GM23338 (cell line): ENCODE measurements around the gene PLXNA2. TPM values are rescaled to one million over a fixed set of nuclear protein-coding genes. Genes with fewer than 3 reads are reported as not detected.

Experiments
- ATAC-seq: fragments of 200-7000 bp; cut with Tn5 transposase; 3 replicates; pipeline ENCODE4 v1.9.1; 2020
- DNase-seq: peaks from one replicate; pipeline ENCODE4 v3.0.0-alpha.2; 2015; ENCODE audit warnings: low spot score
- H2AFZ ChIP-seq: fragments of 200-600 bp; sonication (generic); 2 replicates; pipeline ENCODE4 v1.8.0; 2016; ENCODE audit warnings: antibody characterized with exemption, mild to moderate bottlenecking, moderate library complexity
- H3F3A ChIP-seq: fragments of 200-600 bp; sonication (generic); replicated peaks from 2 replicates; pipeline ENCODE4 v1.8.0; 2017; ENCODE audit warnings: antibody characterized with exemption, mixed run types, low read depth
- H3K27ac ChIP-seq: fragments of 200-600 bp; sonication (generic); 2 replicates; pipeline ENCODE4 v1.6.1; 2016; ENCODE audit warnings: low read depth
- H3K27me3 ChIP-seq: fragments of 200-600 bp; sonication (generic); 2 replicates; pipeline ENCODE4 v1.8.0; 2016; ENCODE audit warnings: mild to moderate bottlenecking, mixed run types, moderate library complexity; ENCODE audit not compliant: insufficient read depth
- H3K36me3 ChIP-seq: fragments of 200-600 bp; sonication (generic); 2 replicates; pipeline ENCODE4 v1.8.0; 2016; ENCODE audit warnings: mild to moderate bottlenecking; ENCODE audit not compliant: insufficient read depth
- H3K4me1 ChIP-seq: fragments of 200-600 bp; sonication (generic); 2 replicates; pipeline ENCODE4 v1.8.0; 2016; ENCODE audit warnings: mild to moderate bottlenecking, moderate library complexity; ENCODE audit not compliant: insufficient read depth
- H3K4me2 ChIP-seq: fragments of 200-600 bp; sonication (generic); 2 replicates; pipeline ENCODE4 v1.7.1; 2017; ENCODE audit warnings: mixed run types
- H3K4me3 ChIP-seq: fragments of 200-600 bp; sonication (generic); 2 replicates; pipeline ENCODE4 v1.6.1; 2016; ENCODE audit warnings: mixed run types
- H3K79me2 ChIP-seq: fragments of 200-600 bp; sonication (generic); replicated peaks from 2 replicates; pipeline ENCODE4 v1.8.0; 2017; ENCODE audit warnings: mild to moderate bottlenecking; ENCODE audit not compliant: insufficient read depth
- H3K9me2 ChIP-seq: fragments of 200-600 bp; sonication (generic); 2 replicates; pipeline ENCODE4 v1.8.0; 2017; ENCODE audit not compliant: insufficient read depth
- H4K20me1 ChIP-seq: fragments of 200-600 bp; sonication (generic); replicated peaks from 2 replicates; pipeline ENCODE4 v1.8.0; 2017; ENCODE audit warnings: mild to moderate bottlenecking; ENCODE audit not compliant: insufficient read depth
- H3K27ac Mint-ChIP-seq: 2 replicates; pipeline ENCODE4 v1.8.0; 2020; ENCODE audit warnings: inconsistent platforms, mild to moderate bottlenecking, moderate library complexity, mixed read lengths
- H3K27me3 Mint-ChIP-seq: 3 replicates; pipeline ENCODE4 v1.8.0; 2022; ENCODE audit warnings: low read depth, mild to moderate bottlenecking, moderate library complexity, mixed read lengths, inconsistent platforms; ENCODE audit not compliant: insufficient read depth, poor library complexity
- H3K36me3 Mint-ChIP-seq: 3 replicates; pipeline ENCODE4 v1.8.0; 2021; ENCODE audit warnings: low read depth, mild to moderate bottlenecking, inconsistent platforms, moderate library complexity, mixed read lengths
- H3K4me1 Mint-ChIP-seq: 3 replicates; pipeline ENCODE4 v1.8.0; 2020; ENCODE audit warnings: mild to moderate bottlenecking, inconsistent platforms, mixed read lengths
- H3K4me3 Mint-ChIP-seq: 3 replicates; pipeline ENCODE4 v1.8.0; 2021; ENCODE audit warnings: moderate library complexity, mild to moderate bottlenecking, inconsistent platforms, mixed read lengths
- H3K9me3 Mint-ChIP-seq: 3 replicates; pipeline ENCODE4 v1.8.0; 2020; ENCODE audit warnings: moderate library complexity, mild to moderate bottlenecking, inconsistent platforms, mixed read lengths
- CREB1 ChIP-seq: fragments of 250-450 bp; sonication (Bioruptor Pico); IDR thresholded peaks from 2 replicates; pipeline ENCODE4 v1.5.0; 2020; ENCODE audit warnings: low read depth, mild to moderate bottlenecking, moderate library complexity
- EZH2 ChIP-seq: fragments of 200-600 bp; sonication (generic); IDR thresholded peaks from one replicate; pipeline ENCODE4 v1.8.0; 2017; ENCODE audit warnings: antibody characterized with exemption, mild to moderate bottlenecking, low read depth; ENCODE audit not compliant: unreplicated experiment
- EZH2phosphoT487 ChIP-seq: fragments of 200-600 bp; sonication (generic); IDR thresholded peaks from one replicate; pipeline ENCODE4 v1.8.1; 2018; ENCODE audit warnings: antibody characterized with exemption; ENCODE audit not compliant: unreplicated experiment
- JUNB ChIP-seq: IDR thresholded peaks from one replicate; pipeline ENCODE4 v1.6.1; 2016; ENCODE audit warnings: antibody characterized with exemption; ENCODE audit not compliant: unreplicated experiment
- NANOG ChIP-seq: IDR thresholded peaks from 2 replicates; pipeline ENCODE4 v1.6.1; 2016; ENCODE audit warnings: antibody characterized with exemption, borderline replicate concordance
- POLR2AphosphoS5 ChIP-seq: IDR thresholded peaks from 2 replicates; pipeline ENCODE4 v1.6.1; 2016; ENCODE audit warnings: antibody characterized with exemption, low read depth
- STAT1 ChIP-seq: IDR thresholded peaks from one replicate; pipeline ENCODE4 v1.6.1; 2016; ENCODE audit warnings: antibody characterized with exemption; ENCODE audit not compliant: unreplicated experiment
- ZNF114 ChIP-seq: fragments of 250-450 bp; sonication (Bioruptor Pico); IDR thresholded peaks from 2 replicates; pipeline ENCODE4 v1.5.0; 2020; ENCODE audit warnings: mild to moderate bottlenecking, moderate library complexity
- ZNF331 ChIP-seq: fragments of 250-450 bp; sonication (Bioruptor Pico); IDR thresholded peaks from 2 replicates; pipeline ENCODE4 v1.5.0; 2020; ENCODE audit warnings: low read depth, mild to moderate bottlenecking, moderate library complexity
- polyA plus RNA-seq: library from polyadenylated mRNA; unstranded; fragments of >200 nt; fragmentation: Nextera tagmentation; extraction: Ambion mirVana; gene quantifications from 2 replicates; pipeline ENCODE4 v1.2.1, GENCODE V29; 2016
- total RNA-seq: library from RNA; depleted of rRNA; stranded (reverse); fragments of >200 nt; shearing (Covaris generic); gene quantifications from 2 replicates; pipeline ENCODE4 v1.2.3, GENCODE V29; 2014
- TF ChIP-seq, protein P1 (sequence below): IDR thresholded peaks from one replicate; pipeline ENCODE4 v1.6.1; 2018; ENCODE audit warnings: antibody characterized with exemption; ENCODE audit not compliant: unreplicated experiment
- TF ChIP-seq, protein P2 (sequence below), 2 experiments: fragments of 200-600 bp in 1 of 2; sonication (generic) in 1 of 2; conservative IDR thresholded peaks; 2 replicates each; pipeline versions ENCODE4 v1.5.1 to v1.6.1; 2016 to 2017; ENCODE audit warnings: antibody characterized with exemption in 2 of 2, low read depth in 2 of 2, mild to moderate bottlenecking in 2 of 2, moderate library complexity in 1 of 2
- TF ChIP-seq, protein P3 (sequence below): fragments of 250-450 bp; sonication (Bioruptor Pico); IDR thresholded peaks from 2 replicates; pipeline ENCODE4 v1.5.0; 2020; ENCODE audit warnings: mild to moderate bottlenecking, moderate library complexity
- TF ChIP-seq, protein P4 (sequence below): IDR thresholded peaks from 2 replicates; pipeline ENCODE4 v1.6.1; 2016; ENCODE audit warnings: antibody characterized with exemption

Gene PLXNA2
- total and polyA plus RNA-seq, 2 experiments from 2014 or later, result 0.40 to 1.8 TPM

DNA sequence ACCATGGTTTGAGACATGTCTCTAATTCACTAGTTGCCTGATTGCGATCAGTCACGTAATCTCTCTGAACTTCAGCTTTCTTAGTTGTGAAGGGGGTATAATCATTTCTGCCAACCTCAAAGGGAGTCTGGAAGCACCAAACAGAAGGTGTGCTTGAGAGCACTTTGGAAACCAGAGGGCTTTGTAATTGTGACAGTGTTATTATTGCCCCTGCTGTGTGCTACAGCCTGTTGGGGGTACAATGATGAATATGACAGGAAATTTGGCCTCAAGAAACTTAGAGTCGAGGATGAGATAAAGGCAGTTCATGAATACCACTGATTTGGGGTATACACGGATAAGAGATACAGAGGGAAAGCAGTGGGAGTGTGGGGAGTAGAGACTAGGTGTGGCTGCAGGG lies 183.1 kb downstream of the PLXNA2 start:
- H3K9me3 Mint-ChIP-seq, result no peaks in the 10 kb centered on the region
- H3K27ac Mint-ChIP-seq, result no peak overlapping the region
- Histone ChIP-seq H3K27me3 (no peaks in the 10 kb centered on the region), H3K27ac (no peak overlapping the region), H3F3A (no peaks in the 10 kb centered on the region), H4K20me1 (no peaks in the 10 kb centered on the region), H3K36me3 (no peaks in the 10 kb centered on the region), H3K4me1 (no peaks in the 10 kb centered on the region), H3K9me2 (no peaks in the 10 kb centered on the region), H3K79me2 (no peaks in the 10 kb centered on the region), H2AFZ (no peak overlapping the region), H3K4me2 (no peak overlapping the region), H3K4me3 (no peak overlapping the region)
- TF ChIP-seq EZH2, result no peak
- TF ChIP-seq, protein P1, sequence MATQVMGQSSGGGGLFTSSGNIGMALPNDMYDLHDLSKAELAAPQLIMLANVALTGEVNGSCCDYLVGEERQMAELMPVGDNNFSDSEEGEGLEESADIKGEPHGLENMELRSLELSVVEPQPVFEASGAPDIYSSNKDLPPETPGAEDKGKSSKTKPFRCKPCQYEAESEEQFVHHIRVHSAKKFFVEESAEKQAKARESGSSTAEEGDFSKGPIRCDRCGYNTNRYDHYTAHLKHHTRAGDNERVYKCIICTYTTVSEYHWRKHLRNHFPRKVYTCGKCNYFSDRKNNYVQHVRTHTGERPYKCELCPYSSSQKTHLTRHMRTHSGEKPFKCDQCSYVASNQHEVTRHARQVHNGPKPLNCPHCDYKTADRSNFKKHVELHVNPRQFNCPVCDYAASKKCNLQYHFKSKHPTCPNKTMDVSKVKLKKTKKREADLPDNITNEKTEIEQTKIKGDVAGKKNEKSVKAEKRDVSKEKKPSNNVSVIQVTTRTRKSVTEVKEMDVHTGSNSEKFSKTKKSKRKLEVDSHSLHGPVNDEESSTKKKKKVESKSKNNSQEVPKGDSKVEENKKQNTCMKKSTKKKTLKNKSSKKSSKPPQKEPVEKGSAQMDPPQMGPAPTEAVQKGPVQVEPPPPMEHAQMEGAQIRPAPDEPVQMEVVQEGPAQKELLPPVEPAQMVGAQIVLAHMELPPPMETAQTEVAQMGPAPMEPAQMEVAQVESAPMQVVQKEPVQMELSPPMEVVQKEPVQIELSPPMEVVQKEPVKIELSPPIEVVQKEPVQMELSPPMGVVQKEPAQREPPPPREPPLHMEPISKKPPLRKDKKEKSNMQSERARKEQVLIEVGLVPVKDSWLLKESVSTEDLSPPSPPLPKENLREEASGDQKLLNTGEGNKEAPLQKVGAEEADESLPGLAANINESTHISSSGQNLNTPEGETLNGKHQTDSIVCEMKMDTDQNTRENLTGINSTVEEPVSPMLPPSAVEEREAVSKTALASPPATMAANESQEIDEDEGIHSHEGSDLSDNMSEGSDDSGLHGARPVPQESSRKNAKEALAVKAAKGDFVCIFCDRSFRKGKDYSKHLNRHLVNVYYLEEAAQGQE, result no peak
- TF ChIP-seq, protein P2, sequence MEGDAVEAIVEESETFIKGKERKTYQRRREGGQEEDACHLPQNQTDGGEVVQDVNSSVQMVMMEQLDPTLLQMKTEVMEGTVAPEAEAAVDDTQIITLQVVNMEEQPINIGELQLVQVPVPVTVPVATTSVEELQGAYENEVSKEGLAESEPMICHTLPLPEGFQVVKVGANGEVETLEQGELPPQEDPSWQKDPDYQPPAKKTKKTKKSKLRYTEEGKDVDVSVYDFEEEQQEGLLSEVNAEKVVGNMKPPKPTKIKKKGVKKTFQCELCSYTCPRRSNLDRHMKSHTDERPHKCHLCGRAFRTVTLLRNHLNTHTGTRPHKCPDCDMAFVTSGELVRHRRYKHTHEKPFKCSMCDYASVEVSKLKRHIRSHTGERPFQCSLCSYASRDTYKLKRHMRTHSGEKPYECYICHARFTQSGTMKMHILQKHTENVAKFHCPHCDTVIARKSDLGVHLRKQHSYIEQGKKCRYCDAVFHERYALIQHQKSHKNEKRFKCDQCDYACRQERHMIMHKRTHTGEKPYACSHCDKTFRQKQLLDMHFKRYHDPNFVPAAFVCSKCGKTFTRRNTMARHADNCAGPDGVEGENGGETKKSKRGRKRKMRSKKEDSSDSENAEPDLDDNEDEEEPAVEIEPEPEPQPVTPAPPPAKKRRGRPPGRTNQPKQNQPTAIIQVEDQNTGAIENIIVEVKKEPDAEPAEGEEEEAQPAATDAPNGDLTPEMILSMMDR (conservative IDR thresholded peaks at IDR 0.05; ENCODE audit: low read depth in 2 of 2), result no peak
- no peak for TF ChIP-seq NANOG
- TF ChIP-seq EZH2phosphoT487, result no peak
- TF ChIP-seq JUNB, result no peak
- TF ChIP-seq ZNF331 (CRISPR knock-in tag), result no peak
- no peak for TF ChIP-seq CREB1 (CRISPR knock-in tag)
- TF ChIP-seq, protein P3, sequence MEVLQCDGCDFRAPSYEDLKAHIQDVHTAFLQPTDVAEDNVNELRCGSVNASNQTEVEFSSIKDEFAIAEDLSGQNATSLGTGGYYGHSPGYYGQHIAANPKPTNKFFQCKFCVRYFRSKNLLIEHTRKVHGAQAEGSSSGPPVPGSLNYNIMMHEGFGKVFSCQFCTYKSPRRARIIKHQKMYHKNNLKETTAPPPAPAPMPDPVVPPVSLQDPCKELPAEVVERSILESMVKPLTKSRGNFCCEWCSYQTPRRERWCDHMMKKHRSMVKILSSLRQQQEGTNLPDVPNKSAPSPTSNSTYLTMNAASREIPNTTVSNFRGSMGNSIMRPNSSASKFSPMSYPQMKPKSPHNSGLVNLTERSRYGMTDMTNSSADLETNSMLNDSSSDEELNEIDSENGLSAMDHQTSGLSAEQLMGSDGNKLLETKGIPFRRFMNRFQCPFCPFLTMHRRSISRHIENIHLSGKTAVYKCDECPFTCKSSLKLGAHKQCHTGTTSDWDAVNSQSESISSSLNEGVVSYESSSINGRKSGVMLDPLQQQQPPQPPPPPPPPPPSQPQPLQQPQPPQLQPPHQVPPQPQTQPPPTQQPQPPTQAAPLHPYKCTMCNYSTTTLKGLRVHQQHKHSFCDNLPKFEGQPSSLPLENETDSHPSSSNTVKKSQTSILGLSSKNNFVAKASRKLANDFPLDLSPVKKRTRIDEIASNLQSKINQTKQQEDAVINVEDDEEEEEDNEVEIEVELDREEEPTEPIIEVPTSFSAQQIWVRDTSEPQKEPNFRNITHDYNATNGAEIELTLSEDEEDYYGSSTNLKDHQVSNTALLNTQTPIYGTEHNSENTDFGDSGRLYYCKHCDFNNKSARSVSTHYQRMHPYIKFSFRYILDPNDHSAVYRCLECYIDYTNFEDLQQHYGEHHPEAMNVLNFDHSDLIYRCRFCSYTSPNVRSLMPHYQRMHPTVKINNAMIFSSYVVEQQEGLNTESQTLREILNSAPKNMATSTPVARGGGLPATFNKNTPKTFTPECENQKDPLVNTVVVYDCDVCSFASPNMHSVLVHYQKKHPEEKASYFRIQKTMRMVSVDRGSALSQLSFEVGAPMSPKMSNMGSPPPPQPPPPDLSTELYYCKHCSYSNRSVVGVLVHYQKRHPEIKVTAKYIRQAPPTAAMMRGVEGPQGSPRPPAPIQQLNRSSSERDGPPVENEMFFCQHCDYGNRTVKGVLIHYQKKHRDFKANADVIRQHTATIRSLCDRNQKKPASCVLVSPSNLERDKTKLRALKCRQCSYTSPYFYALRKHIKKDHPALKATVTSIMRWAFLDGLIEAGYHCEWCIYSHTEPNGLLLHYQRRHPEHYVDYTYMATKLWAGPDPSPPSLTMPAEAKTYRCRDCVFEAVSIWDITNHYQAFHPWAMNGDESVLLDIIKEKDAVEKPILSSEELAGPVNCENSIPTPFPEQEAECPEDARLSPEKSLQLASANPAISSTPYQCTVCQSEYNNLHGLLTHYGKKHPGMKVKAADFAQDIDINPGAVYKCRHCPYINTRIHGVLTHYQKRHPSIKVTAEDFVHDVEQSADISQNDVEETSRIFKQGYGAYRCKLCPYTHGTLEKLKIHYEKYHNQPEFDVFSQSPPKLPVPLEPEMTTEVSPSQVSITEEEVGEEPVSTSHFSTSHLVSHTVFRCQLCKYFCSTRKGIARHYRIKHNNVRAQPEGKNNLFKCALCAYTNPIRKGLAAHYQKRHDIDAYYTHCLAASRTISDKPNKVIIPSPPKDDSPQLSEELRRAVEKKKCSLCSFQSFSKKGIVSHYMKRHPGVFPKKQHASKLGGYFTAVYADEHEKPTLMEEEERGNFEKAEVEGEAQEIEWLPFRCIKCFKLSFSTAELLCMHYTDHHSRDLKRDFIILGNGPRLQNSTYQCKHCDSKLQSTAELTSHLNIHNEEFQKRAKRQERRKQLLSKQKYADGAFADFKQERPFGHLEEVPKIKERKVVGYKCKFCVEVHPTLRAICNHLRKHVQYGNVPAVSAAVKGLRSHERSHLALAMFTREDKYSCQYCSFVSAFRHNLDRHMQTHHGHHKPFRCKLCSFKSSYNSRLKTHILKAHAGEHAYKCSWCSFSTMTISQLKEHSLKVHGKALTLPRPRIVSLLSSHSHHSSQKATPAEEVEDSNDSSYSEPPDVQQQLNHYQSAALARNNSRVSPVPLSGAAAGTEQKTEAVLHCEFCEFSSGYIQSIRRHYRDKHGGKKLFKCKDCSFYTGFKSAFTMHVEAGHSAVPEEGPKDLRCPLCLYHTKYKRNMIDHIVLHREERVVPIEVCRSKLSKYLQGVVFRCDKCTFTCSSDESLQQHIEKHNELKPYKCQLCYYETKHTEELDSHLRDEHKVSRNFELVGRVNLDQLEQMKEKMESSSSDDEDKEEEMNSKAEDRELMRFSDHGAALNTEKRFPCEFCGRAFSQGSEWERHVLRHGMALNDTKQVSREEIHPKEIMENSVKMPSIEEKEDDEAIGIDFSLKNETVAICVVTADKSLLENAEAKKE (CRISPR knock-in tag), result no peak
- TF ChIP-seq, protein P4, sequence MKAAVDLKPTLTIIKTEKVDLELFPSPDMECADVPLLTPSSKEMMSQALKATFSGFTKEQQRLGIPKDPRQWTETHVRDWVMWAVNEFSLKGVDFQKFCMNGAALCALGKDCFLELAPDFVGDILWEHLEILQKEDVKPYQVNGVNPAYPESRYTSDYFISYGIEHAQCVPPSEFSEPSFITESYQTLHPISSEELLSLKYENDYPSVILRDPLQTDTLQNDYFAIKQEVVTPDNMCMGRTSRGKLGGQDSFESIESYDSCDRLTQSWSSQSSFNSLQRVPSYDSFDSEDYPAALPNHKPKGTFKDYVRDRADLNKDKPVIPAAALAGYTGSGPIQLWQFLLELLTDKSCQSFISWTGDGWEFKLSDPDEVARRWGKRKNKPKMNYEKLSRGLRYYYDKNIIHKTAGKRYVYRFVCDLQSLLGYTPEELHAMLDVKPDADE, result no peak
- no peak for TF ChIP-seq ZNF114 (CRISPR knock-in tag)
- no peak for TF ChIP-seq STAT1
- TF ChIP-seq POLR2AphosphoS5, result no peak
- ATAC-seq (no peak), DNase-seq (no peak)
- no peak overlapping the region for H3K4me3 Mint-ChIP-seq
- no peaks in the 10 kb centered on the region for H3K36me3 Mint-ChIP-seq
- peaks cover 13% of the 10 kb centered on the region for H3K4me1 Mint-ChIP-seq
- H3K27me3 Mint-ChIP-seq, result peaks cover 2% of the 10 kb centered on the region
